Hypothalamus (tissue), 51 donors: ENCODE data around the gene SLX9.
"Not testable (repeated sequence)": the region's sequence is repeated elsewhere in the genome, so short reads cannot be mapped to it uniquely, and the experiment has no call there.

Experiments
- DNase-seq, 51 donors: peaks; one replicate each; lab custom pipeline; 2025; lab: John Stamatoyannopoulos, UW

SLX9 gene

DNA sequence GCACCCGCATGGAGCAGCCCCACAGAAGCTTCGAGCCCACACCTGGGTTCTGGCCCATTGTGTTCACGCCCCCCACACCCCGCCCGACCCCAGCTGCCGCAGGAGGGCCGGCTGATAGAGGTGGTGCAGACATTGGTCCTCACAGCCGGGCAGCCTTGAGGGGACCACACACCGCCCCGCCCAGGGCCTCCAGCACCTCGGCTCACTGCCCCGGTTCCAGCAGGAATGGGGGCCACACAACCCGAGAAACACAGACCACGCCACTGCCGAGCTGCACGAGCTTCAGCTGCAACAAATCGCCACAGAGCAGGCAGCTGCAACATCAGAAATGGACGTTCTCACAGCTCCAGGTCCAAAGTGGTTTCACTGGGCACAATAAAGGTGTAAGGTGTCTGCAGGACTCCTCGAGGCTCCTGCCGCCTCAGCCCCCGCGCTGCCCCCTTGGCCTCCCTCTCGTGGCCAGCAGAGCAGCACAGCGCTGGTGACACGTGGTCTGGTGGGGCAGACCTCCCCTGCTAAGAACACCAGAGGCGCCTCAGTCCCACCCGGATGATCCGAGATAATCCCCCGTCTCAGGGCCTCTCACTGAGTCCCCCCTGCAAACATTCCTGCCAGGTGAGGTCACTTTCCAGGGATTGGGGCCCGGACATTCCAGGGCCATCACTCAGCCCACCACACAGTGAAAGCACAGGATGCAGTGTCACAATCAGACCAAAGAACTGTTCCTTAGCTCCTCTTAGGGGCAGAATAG lies 72.3 kb downstream of the SLX9 start:
- DNase-seq: no peak

DNA sequence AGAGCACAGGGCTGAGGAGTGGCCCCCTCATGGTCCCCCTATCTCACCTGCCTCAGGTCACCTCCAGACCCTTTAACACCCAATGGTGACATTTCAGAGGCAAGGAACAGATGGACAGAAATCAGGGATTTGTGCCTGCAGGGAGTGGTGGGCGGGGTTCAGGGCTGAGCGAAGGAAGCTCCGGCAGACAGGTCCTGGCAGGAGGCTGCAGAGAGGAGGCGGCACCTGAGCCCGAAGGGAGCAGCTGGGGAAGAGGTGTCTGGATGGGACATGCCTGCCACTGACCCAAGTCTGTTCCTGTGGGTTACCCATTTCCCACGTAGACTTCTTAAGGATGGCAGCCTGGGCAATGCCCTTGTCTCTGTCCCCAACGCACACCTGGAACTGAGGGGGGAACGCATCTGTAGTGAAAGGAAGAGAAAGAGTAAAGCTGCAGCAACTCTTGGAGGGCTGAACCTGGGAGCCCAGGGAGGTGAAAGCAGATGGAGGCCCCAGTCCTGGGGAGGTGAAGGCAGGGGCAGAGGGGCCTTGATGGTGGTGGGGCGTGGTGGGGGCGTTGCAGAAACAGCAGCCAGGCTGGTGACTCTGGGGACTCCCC lies 72.9 kb downstream of the SLX9 start:
- no peak for DNase-seq

DNA sequence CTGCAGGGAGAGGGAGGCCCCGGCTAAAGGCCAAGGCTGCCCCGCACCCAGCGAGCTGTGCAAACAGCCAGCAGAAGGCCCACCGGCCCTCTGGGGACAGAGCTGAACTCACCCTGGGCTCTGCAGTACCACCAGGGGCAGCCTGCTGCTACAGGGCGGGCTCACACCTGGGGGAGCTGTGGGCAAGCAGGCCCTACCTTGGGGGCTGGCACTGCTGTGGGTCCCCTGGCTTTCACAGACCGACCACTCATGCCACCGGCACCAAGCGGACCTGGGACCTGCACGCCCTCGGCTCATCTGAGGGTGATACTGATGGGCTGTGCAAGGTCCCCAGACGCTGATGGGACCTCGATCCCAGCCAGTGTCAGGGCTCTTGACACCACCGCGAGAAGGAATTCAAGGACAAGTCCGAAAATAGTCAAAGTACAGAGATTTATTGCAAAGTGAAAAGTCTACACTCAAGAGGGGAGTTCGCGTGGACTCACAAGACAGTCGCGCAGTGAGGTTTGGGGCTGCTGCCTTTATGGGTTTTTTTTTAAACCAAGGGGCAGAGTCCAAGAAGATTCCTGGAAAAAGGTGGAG lies 73.5 kb downstream of the SLX9 start:
- no peak for DNase-seq

DNA sequence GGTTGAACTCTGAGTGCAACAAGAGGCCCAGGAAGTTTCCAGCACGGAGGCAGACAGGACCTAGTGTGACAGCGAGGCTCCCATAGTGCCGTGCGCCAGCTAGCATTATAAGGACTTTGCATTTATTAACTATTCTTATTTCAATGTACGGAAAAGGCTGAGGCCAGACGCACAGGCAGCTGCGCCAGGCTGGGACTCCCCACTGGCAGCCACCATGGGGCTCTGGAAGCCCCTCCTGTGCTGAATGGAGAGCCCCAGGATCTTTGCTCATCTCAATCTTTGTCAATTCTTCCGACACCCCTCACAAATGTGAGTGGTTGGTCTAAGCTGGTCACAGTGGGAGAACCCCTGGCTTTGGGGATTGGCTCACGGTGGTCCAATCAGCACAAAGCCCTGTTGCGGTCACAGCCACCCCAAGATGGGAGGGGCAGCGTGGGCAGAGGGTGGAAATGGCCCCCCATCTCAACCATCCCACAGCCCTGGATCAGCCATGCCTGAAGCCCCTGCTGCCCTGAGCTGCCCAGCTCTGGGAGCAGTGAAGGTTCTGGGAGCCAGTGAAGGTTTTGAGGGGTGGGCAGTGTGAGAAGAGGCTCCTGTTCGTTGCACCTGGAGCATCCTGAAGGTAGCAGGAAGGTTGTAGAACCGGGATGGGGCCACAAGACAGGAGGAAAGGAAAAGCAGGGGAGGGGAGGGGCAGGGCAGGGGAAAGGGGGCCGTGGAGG lies 75.1 kb downstream of the SLX9 start:
- no peak for DNase-seq

DNA sequence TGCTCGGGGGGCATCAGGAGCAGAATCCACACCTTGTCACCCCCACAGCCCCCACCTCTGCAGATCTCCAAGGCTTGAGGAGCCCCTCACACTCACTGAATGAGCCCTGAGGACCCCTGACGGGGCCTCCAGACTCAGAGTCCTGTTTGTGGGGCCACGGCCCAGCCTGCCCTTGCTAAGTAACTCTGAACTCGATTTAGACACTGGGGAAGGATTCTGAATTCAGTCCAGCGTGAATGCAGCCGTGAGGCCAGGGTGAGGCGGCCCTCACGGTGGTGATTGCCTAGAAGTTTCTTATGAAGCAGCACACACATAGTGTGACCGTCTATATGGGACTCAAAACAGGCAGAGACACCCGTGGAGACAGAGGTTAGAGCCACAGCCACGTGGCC lies 75.6 kb downstream of the SLX9 start:
- DNase-seq: no peak

DNA sequence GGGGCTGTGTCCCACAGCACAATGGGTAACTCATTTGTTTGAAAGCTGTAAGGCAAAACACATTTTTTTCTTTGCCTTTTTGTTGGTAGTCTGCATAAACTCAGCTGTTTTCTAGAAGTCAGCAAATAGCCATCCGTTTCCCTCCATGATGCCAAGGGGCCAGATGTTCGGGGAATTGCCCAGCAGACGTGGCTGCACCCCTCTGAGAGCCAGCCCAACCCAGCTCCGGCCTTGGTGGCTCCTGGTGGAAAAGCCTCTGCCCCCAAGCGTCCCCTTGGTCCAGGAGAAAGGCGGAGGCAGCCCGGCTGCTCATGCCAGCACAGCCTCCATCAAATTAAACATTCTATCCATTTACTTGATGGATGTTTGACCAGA lies 76.2 kb downstream of the SLX9 start:
- no peak for DNase-seq

DNA sequence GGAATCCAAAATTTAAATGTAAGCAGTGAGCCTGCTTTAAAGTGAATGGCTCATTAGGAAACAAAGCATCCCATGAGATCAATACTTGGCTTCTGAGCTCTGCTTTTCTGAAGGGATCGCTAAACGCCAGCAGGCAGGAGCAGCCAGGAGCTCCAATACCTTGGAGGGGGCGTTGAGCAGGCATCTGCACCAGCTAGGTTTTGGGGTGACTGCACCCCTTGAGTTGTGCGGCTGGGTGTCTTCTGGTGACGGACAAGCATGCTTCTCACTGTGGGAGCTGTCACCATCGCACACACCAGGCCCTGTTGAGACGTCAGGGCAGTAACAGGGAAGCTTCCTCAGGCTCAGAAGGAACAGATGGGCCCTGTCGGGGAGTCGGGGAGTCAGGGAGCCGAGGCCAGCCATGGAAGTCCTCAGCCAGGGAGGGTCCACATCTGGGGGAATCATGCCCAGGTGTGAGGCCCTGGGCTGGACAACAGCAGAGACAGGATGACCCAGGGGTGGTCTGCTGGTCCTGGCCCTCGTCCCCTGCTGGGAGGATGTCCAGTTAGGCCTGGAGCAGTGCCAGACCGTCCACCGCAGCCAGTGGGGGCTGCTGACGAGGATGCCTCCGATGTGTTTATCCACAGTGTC lies 76.7 kb downstream of the SLX9 start:
- no peak for DNase-seq

DNA sequence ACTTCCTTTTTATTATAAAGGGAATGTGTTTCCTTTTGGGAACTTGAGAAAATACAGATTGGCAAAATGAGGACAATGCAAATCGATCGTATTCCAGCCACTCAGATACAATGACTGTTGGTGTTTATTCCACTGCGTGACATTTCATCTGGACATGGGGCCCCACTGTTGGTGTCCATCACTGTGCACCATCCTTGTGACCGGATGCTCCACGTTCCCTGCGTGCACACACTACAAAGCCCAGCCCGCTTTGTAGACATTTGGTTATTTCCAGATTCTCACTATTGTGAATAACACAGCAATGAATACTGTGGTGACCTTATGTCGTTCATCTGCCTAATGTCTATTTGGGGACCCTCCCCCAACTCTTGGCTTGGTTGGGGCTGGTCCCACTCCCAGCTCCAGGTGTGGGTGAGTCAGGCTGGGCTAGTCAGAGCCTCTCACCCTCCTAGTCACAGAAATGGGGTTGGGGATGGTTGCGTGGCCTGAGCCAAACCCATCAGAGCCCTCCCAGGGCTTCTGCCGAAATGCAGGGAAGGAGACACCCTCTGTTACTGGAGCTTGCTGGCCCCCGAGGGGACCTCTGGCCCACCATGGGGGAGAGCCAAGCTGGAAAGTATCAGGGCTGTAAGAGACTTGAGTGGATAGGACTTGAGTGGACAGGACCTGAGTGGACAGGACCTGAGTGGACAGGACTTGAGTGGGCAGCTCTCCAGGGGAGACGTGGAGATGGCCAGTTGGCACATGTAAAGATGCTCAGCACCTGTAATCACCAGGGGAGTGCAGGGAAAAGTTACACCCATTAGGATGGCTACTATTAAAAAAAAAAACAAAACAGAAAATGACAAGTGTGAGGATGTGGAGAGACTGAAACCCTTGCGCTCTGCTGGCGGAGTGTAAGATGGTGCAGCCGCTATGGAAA lies 77.5 kb downstream of the SLX9 start:
- no peak for DNase-seq

DNA sequence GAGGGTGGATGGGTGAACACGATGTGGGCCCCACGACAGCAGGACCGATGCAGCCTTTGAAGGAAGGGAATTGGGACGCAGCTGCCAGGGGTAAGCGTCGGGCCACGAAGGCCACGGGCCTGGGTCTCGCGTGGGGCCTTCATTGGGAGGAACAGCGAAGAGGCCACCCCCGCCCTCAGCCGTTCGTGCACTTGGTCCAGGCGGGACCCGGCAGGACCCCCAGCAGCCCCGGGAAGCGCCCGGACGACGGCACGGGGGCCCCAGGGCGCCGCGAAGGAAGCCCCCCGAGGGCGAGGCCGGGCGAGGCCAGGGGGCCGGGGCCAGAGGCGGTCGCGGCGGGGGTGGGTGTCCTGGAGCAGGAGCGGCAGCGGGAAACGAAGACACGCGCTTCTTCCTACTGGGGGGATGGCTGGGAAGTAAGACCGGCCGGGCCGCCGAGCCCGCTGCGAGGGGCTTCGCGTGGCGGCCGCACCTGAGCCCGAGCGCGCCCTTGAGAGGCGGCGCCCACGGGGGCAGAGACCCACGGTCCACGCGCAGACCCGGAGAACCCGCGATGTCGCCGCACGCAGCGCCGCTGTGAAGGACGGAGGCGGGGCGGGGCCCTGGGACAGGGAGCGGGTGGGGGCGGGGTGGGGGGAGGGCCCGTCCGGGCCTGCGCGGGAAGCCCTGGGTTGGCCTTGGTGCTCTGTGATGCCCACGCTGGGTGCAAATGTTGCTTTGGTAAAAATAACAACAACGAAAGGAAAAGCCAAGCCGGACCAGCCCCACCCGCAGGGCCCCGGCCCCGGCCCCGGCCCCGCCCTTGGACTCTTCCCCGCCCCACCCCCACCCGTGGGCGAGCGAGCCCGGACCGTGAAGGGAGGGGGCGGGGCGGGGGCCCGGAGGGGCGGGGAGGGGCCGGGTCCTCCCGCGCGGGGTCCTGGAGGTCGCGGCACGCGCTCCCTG lies 78.6 kb downstream of the SLX9 start:
- DNase-seq: no peak

DNA sequence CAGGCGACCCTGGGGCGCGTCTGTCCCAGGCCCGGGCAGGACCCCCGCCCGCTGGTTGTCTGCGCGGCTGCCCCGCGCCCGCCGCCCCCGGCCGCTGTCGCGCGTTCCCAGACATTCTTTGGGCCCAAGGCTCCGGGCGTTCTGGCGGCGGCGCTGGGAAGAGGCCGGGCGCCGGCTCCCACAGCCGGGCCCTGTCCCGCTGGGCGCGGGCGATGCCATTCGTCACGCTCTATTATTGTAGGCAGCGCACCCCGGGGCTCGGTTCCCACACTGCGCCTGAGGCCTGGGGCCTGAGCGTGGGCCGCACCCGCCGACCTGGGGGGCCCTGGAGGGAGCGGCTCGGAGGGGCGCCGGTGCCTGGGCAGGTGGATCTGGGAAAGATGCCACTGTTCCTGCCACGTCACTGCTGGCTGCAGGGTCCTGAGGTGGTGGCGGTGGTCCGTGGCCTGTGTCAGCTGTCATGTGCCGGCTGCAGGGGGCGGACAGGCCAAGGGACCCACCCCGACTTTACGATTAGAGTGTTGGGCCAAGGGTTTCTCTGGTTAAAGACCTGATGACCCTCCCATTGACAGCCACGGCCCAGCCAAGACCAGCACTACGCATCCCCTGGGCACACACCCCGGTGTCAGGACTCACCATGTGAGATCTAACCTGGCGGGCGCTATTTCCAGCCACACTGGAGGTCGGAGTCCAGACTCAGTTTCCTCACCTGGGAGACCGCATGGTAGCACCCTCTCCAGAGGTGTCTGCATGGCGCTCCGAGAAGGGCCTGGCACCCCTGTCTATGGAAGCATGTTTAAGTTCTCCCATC lies 79.5 kb downstream of the SLX9 start:
- DNase-seq: no peak

DNA sequence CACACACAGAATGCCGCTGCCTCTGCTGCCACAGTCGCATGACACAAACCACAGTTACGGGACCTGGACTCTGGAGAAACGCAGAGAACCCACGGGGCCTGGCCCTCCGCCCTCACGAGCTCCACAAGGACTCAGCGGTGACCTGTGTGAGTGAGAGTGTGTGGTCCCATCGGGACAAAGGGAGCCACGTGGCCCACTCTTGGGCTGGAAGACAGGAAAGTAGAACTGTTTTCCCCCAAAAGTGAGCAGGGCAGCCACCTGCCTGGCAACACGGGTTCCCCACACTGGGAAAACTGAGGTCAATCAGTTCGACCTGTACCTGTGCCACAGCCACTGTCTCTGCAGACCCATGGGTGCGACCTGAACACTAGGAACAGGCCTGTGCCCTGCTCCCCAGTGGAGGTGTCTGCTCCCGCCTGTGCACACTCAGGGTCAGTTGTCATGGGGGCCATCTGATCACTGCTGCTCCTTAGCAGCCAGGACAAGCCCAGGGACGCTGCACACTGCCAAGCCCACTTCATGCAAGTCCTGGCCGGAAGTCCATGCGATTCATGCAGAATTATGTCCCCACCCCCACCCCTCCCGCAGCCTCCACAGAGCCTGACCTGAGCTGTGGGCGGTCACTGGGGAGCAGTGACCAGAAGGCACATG lies 80.2 kb downstream of the SLX9 start:
- no peak for DNase-seq

DNA sequence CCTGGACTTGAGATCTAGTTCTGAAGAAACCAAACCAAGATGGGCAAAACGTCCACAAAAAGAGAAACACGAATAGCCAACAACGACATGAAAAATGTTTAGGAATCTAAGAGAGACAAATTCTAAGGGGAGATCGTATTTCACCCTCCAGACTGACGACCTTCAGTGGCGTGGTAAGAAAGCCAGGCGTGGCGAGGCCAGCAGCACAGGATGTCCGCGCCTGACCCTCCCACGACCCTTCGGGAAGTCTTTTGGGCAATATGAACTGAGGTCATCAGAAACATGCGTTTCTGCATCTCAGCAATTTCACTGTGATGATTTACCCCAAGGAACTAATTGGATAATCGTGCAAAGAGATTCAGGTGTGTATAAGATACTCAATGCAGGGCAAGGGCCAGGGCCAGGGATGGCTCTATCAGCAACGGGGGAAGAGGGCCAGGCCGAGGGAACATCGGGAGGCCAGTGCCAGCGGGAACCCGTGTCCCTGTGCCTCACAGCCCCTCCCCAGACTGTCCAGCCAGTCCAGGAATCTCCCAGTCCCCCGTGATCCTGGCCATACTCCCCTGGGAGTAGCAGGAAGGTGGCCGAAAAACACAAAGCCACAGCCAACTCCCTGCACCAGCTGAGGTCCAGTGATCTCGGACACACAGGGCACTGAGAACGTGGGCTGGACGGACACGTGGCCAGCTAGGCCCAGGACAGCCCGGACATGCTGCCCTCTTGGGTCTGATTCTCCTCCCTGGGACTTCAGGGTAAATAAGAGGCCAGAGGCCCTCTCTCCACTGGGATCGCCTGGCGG lies 81.0 kb downstream of the SLX9 start:
- DNase-seq: no peak

DNA sequence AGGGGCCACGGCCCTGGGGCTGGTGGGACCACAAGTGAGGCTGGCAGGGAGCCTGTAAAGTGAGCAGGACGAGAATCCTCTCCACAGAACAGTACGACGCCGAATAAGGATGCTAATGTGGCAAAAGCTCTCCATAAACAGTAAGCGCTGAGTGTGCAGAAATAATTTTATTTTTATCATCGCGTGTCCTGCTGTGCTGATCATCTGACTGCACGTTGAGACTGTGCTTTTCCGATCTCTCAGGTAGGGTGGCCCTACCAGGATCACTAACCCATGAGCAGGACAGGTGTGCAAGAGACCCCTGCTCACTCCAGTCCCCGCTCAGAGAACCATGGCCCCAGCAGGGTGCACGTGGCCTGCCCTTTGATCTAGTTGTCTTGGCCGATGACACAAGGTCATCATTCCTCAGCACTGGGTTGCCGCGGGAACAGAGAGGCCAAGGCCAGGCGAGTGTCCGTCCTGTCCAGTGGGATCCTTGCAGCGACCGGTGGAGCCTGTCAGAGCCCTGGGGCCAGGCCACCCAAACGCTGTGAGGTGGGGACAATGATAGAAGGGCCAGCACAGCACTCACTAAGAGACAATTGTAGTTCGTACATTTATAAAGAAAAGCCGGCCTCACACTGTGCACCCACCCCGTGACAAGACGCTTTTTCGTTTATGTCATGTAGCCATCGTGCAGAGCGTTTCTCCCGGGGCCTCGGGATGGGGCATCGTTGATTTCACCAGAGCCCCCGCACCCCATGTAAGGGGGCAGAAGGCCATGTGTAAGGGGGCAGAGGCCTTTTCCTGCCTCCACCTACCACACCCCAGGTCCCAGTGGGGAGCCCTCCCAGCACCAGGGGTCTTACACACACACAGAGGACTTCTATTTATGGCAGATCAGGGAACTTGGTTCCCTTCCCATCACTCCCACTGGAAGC lies 81.9 kb downstream of the SLX9 start:
- no peak for DNase-seq

DNA sequence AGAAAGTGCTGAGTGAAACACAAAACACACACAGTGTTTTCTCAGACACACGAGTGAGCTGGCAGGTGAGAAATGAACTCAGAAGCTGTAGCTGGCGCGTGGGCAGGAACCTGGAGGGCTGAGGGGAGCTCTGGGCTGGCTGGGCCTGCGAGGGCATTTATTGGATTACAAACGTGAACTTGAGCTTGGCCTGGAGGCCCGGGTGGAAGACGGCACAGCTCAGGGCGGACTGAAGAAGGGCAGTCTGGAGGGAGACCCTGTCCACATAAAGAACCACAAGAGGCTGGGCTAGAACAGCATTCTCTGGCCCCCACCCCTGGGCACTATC lies 82.5 kb downstream of the SLX9 start:
- peak in 1 of 51 donors; percentile 43 for DNase-seq

DNA sequence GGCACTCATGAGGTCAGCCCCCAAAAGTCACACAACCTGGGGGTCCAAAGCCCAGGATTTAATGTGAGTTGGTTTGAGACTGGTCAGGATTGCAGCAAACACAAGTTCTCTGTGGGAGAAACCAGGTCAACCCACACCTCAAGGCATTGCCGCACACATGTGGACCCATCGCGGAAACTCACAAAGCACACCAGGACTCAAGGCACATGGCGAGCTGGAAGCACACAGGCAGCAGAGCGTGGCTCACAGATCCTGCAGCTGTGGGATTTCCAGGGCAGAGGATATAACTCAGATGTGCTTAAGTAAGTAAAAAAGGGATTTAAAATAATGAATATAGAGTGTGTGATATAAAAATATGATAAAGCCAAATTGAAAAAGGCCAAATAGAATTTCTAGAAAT lies 82.9 kb downstream of the SLX9 start:
- DNase-seq: no peak

DNA sequence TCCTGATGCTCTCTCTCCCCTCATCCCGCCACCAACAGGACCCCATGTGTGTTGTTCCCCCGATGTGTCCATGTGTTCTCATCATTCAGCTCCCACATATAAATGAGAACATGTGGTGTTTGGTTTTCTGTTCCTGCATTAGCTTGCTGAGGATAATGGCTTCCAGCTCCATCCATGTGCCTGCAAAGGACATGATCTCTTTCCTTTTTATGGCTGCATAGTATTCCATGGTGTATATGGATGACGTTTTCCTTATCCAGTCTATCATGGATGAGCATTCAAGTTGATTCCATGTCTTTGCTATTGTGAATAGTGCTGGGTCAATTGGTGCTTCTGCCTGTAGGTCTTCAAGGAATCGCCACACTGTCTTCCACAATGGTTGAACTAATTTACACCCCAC lies 84.7 kb downstream of the SLX9 start:
- not testable (repeated sequence) for DNase-seq
